ENCODE data around the gene GPC1. TPM values are rescaled to one million over a fixed set of nuclear protein-coding genes. Genes with fewer than 3 reads are reported as not detected.

GPC1 gene
- total RNA-seq, 1 donor from 2014 or later: 252 TPM

DNA sequence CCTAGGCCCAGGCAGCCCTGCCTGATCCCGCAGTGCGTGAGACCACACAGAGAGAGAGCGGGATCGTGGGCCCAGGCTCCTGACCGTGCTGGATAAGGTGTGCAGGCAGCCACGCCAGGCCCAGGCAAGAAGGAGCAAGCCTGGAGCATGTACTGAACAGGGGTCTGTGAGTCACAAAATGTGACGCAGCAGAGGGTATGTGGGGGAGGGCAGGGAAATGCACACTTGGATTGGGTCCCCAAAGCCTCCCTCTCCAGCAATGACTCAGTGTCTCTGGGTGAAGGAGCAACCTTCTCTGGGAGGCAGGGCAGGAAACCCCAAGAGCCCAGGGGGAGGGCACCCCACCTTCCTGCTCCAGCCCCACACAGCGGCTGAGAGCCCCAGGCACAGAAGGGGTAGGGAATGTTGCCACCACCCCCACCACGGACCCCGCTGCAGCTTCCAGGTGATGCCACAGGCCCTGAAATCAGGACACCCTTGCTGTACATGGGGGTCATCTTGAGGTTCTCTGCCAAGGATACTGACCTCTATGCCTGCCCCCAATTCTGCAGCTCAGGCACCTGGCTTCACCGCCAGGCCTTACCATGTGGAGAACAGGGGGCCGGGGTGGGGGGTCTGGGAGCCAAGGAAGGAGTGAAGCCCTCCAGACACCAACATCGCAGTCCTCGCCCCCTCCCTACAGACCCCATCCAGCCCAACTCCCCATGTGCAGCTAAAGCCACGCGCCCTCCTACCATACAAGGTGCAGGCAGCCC lies 1.3 kb upstream of the GPC1 start:
- Histone ChIP-seq H3K27ac (ENCODE audit: low read depth, low read length) (peak overlapping the region; percentile 87), H3K9me3 (ENCODE audit: insufficient read depth, low read depth, low read length) (no peaks in the 10 kb centered on the region), H3K36me3 (ENCODE audit: insufficient read depth, low read length) (no peaks in the 10 kb centered on the region), H2AFZ (ENCODE audit: low read depth, low read length) (peak overlapping the region; percentile 53), H3K4me3 (ENCODE audit: insufficient read depth, low read depth, low read length) (peak overlapping the region; percentile 65), H3K4me2 (ENCODE audit: low read length) (peak overlapping the region; percentile 93), H3K79me2 (ENCODE audit: insufficient read depth, low read length) (peaks cover 34% of the 10 kb centered on the region), H4K20me1 (ENCODE audit: insufficient read depth, low read length) (peaks cover 29% of the 10 kb centered on the region), H3K9ac (ENCODE audit: low read length) (peak overlapping the region; percentile 84), H3K27me3 (ENCODE audit: insufficient read depth, low read length) (no peaks in the 10 kb centered on the region), H3K4me1 (ENCODE audit: insufficient read depth, low read length) (peaks cover 36% of the 10 kb centered on the region)
- Mint-ChIP-seq H3K27me3 (ENCODE audit: low read depth, unreplicated experiment) (peaks cover 2% of the 10 kb centered on the region), H3K4me1 (ENCODE audit: low read depth, unreplicated experiment) (peaks cover 10% of the 10 kb centered on the region), H3K4me3 (ENCODE audit: unreplicated experiment) (peak overlapping the region; percentile 91), H3K27ac (ENCODE audit: unreplicated experiment) (peak overlapping the region; percentile 95), H3K36me3 (ENCODE audit: low read depth, unreplicated experiment) (peaks cover 3% of the 10 kb centered on the region), H3K9me3 (ENCODE audit: unreplicated experiment) (peaks cover 1% of the 10 kb centered on the region)
- no peak for TF ChIP-seq EZH2 (IDR thresholded peaks at IDR 0.05; ENCODE audit: insufficient read depth, low read length)
- no peak for TF ChIP-seq CTCF (IDR thresholded peaks at IDR 0.05; ENCODE audit: insufficient read depth, low read depth, low read length)
- DNase-seq (ENCODE audit: low read depth): peak; percentile 96
- peak; percentile 87 for FAIRE-seq

DNA sequence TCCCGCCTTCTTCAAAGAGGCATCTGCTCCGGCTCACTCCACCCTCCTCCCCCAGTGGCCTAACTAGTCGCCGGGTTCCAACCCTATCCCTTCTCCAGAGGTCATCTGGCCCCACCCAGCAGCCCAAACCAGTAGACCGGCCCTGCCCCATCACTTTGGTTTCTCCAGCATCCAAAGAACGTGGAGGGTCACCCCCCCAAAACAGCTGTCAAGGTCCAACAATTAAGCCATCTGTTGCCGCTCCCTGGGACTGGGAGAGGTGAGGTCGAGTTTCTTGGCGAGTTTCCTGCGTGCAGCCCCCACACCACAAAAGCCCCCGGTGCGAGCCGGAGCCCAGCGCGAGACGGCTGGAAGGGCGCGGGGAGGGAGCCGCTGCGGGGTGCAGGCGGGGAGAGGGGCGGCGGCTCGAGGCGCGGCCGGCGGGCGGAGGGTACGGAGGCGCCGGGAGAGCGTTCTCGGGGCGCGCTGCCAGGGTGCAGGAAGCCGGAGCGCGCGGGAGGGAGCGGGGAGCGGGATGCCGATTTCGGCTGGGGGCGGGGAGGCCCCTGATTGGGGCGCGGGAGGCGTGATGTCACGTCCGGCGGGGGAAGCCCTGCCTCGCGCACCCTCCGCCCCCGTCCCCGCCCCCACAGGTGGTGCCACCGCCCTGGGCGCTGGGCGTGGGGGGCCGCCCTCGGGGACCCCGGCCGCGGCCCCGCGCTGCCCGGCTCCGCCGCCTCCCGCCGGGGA lies 571 bp upstream of the GPC1 start:
- peak overlapping the region; percentile 84 for H3K9ac ChIP-seq (ENCODE audit: low read length)
- FAIRE-seq: no peak
- peak overlapping the region; percentile 53 for H2AFZ ChIP-seq (ENCODE audit: low read depth, low read length)
- H3K27ac Mint-ChIP-seq (ENCODE audit: unreplicated experiment): peak overlapping the region; percentile 95
- peak overlapping the region; percentile 65 for H3K4me3 ChIP-seq (ENCODE audit: insufficient read depth, low read depth, low read length)
- H3K9me3 Mint-ChIP-seq (ENCODE audit: unreplicated experiment): peaks cover 1% of the 10 kb centered on the region
- H3K36me3 ChIP-seq (ENCODE audit: insufficient read depth, low read length): no peaks in the 10 kb centered on the region
- H3K4me2 ChIP-seq (ENCODE audit: low read length): peak overlapping the region; percentile 93
- DNase-seq (ENCODE audit: low read depth): peak; percentile 79
- peaks cover 42% of the 10 kb centered on the region for H3K79me2 ChIP-seq (ENCODE audit: insufficient read depth, low read length)
- no peaks in the 10 kb centered on the region for H3K9me3 ChIP-seq (ENCODE audit: insufficient read depth, low read depth, low read length)
- H3K27ac ChIP-seq (ENCODE audit: low read depth, low read length): peak overlapping the region; percentile 87
- peaks cover 3% of the 10 kb centered on the region for H3K36me3 Mint-ChIP-seq (ENCODE audit: low read depth, unreplicated experiment)
- TF ChIP-seq CTCF (IDR thresholded peaks at IDR 0.05; ENCODE audit: insufficient read depth, low read depth, low read length) (no peak), EZH2 (IDR thresholded peaks at IDR 0.05; ENCODE audit: insufficient read depth, low read length) (no peak)
- H3K27me3 Mint-ChIP-seq (ENCODE audit: low read depth, unreplicated experiment): peaks cover 2% of the 10 kb centered on the region
- H3K4me3 Mint-ChIP-seq (ENCODE audit: unreplicated experiment): peak overlapping the region; percentile 91
- peaks cover 36% of the 10 kb centered on the region for H3K4me1 ChIP-seq (ENCODE audit: insufficient read depth, low read length)
- no peaks in the 10 kb centered on the region for H3K27me3 ChIP-seq (ENCODE audit: insufficient read depth, low read length)
- peaks cover 37% of the 10 kb centered on the region for H4K20me1 ChIP-seq (ENCODE audit: insufficient read depth, low read length)
- peaks cover 10% of the 10 kb centered on the region for H3K4me1 Mint-ChIP-seq (ENCODE audit: low read depth, unreplicated experiment)

Measured in astrocyte (in vitro differentiated cells and primary cell).